ENCODE data around the gene TMEM179. TPM values are rescaled to one million over a fixed set of nuclear protein-coding genes. Genes with fewer than 3 reads are reported as not detected.
A peak's percentile ranks its signal among the peaks of the same experiment; 100 is the strongest.

The TMEM179 gene
- total RNA-seq, 1 experiment from 2014 or later, result not detected

- Mint-ChIP-seq H3K27ac (ENCODE audit: unreplicated experiment) (no peak overlapping the region), H3K36me3 (ENCODE audit: insufficient read depth, unreplicated experiment) (no peaks in the 10 kb centered on the region), H3K27me3 (ENCODE audit: insufficient read depth, unreplicated experiment) (peaks cover 20% of the 10 kb centered on the region), H3K4me3 (ENCODE audit: unreplicated experiment) (no peak overlapping the region), H3K4me1 (ENCODE audit: low read depth, unreplicated experiment) (peaks cover 14% of the 10 kb centered on the region), H3K9me3 (ENCODE audit: unreplicated experiment) (no peaks in the 10 kb centered on the region)
- DNase-seq, result no peak
- H3K36me3 ChIP-seq (ENCODE audit: control insufficient read depth, insufficient read depth, low read length), result no peaks in the 10 kb centered on the region
- no peaks in the 10 kb centered on the region; the same call in 1 of the 2 replicates for H3K27me3 ChIP-seq (replicated peaks; ENCODE audit: control insufficient read depth, insufficient read depth, low read length)
- intact Hi-C loops (cut with micrococcal nuclease; ENCODE audit: unreplicated experiment), result no loop called here
- no peaks in the 10 kb centered on the region for H3K9me3 ChIP-seq
- no peak overlapping the region for H3K4me3 ChIP-seq (ENCODE audit: low read depth, low read length)
- no peak for TF ChIP-seq CTCF (IDR thresholded peaks at IDR 0.05; ENCODE audit: insufficient read depth in 1 of 2, low read depth in 1 of 2, low read length in 1 of 2, severe bottlenecking in 1 of 2, unreplicated experiment in 1 of 2)
- no TSS peak for BruUV-seq (replicated peaks)
- CTCF ChIA-PET, result interaction anchor here (0.6 kb wide), 1 partner anchor 46 kb away, joined by 3 read pairs; no protein-coding TSS in a partner anchor
- POLR2A ChIA-PET, result no interaction called here
- H3K4me1 ChIP-seq, result peaks cover 7% of the 10 kb centered on the region
Observed at GRCh38 chr14:104641753-104642539, 37.4 kb upstream of the TMEM179 start.

GRCh38 chr14:104640681-104641080 lies 36.1 kb upstream of the TMEM179 start:
- intact Hi-C loops (cut with micrococcal nuclease; ENCODE audit: unreplicated experiment), result loop anchor here (1.0 kb wide), 2 partner anchors 503 to 562 kb away; no protein-coding TSS in a partner anchor
- Histone ChIP-seq H3K36me3 (ENCODE audit: control insufficient read depth, insufficient read depth, low read length) (no peaks in the 10 kb centered on the region), H3K27me3 (replicated peaks; ENCODE audit: control insufficient read depth, insufficient read depth, low read length) (no peaks in the 10 kb centered on the region; the same call in 1 of the 2 replicates), H3K9me3 (no peaks in the 10 kb centered on the region), H3K4me3 (ENCODE audit: low read depth, low read length) (no peak overlapping the region), H3K4me1 (peaks cover 7% of the 10 kb centered on the region)
- no peak overlapping the region for H3K4me3 Mint-ChIP-seq (ENCODE audit: unreplicated experiment)
- peaks cover 23% of the 10 kb centered on the region for H3K27me3 Mint-ChIP-seq (ENCODE audit: insufficient read depth, unreplicated experiment)
- DNase-seq, result no peak
- no peak for TF ChIP-seq CTCF (IDR thresholded peaks at IDR 0.05; ENCODE audit: insufficient read depth in 1 of 2, low read depth in 1 of 2, low read length in 1 of 2, severe bottlenecking in 1 of 2, unreplicated experiment in 1 of 2)
- CTCF ChIA-PET, result no interaction called here
- no peaks in the 10 kb centered on the region for H3K36me3 Mint-ChIP-seq (ENCODE audit: insufficient read depth, unreplicated experiment)
- BruUV-seq (replicated peaks), result no TSS peak
- H3K9me3 Mint-ChIP-seq (ENCODE audit: unreplicated experiment), result no peaks in the 10 kb centered on the region
- H3K4me1 Mint-ChIP-seq (ENCODE audit: low read depth, unreplicated experiment), result peaks cover 14% of the 10 kb centered on the region
- no peak overlapping the region for H3K27ac Mint-ChIP-seq (ENCODE audit: unreplicated experiment)
- POLR2A ChIA-PET, result no interaction called here

GRCh38 chr14:104639885-104640548 lies 35.4 kb upstream of the TMEM179 start:
- intact Hi-C loops (cut with micrococcal nuclease; ENCODE audit: unreplicated experiment), result loop anchor here (1.0 to 2.0 kb wide), 3 partner anchors 63 to 562 kb away; no protein-coding TSS in a partner anchor
- peak; percentile 90 to 92 for TF ChIP-seq CTCF (IDR thresholded peaks at IDR 0.05; ENCODE audit: insufficient read depth in 1 of 2, low read depth in 1 of 2, low read length in 1 of 2, severe bottlenecking in 1 of 2, unreplicated experiment in 1 of 2)
- Histone ChIP-seq H3K9me3 (no peaks in the 10 kb centered on the region), H3K27me3 (replicated peaks; ENCODE audit: control insufficient read depth, insufficient read depth, low read length) (no peaks in the 10 kb centered on the region; the same call in 1 of the 2 replicates), H3K4me3 (ENCODE audit: low read depth, low read length) (no peak overlapping the region), H3K4me1 (peaks cover 7% of the 10 kb centered on the region), H3K36me3 (ENCODE audit: control insufficient read depth, insufficient read depth, low read length) (no peaks in the 10 kb centered on the region)
- H3K4me3 Mint-ChIP-seq (ENCODE audit: unreplicated experiment), result no peak overlapping the region
- peak; percentile 67 to 81 for DNase-seq
- no peaks in the 10 kb centered on the region for H3K36me3 Mint-ChIP-seq (ENCODE audit: insufficient read depth, unreplicated experiment)
- no peaks in the 10 kb centered on the region for H3K9me3 Mint-ChIP-seq (ENCODE audit: unreplicated experiment)
- no TSS peak for BruUV-seq (replicated peaks)
- H3K27me3 Mint-ChIP-seq (ENCODE audit: insufficient read depth, unreplicated experiment), result peaks cover 20% of the 10 kb centered on the region
- CTCF ChIA-PET, result interaction anchor here (0.6 kb wide), 2 partner anchors 63 to 663 kb away, joined by 3 to 6 read pairs; no protein-coding TSS in a partner anchor
- POLR2A ChIA-PET, result no interaction called here
- H3K4me1 Mint-ChIP-seq (ENCODE audit: low read depth, unreplicated experiment), result peaks cover 14% of the 10 kb centered on the region
- no peak overlapping the region for H3K27ac Mint-ChIP-seq (ENCODE audit: unreplicated experiment)

Measured in Caco-2 (cell line).